IPS DF 4.7 (cell line): ENCODE measurements around the gene MBNL1.

ENCODE experiments used
- DNase-seq: peaks from one replicate; pipeline ENCODE4 v3.0.0-alpha.2; 2013; ENCODE audit warnings: low spot score; ENCODE audit errors: extremely low read depth

MBNL1 gene

DNA sequence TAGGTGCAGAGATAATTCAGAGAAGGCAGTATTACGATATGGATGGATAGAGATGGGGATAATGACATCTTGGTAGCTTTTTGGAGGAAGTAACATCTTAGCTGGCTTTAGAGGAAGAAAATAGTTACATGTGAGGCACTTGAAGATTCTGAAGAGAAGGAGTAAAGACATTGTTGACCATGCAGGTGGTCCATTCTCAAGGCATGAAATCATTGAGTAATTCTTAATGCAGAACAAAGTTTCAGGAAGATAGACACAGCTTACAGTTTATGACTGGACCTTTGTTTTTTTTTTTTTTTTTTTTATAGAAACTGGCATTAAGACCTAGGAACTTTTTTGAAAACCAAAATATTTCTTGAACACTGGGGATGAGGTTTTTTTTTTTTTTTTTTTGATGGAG, 28.2 kb downstream of the MBNL1 start:
- DNase-seq = no peak

DNA sequence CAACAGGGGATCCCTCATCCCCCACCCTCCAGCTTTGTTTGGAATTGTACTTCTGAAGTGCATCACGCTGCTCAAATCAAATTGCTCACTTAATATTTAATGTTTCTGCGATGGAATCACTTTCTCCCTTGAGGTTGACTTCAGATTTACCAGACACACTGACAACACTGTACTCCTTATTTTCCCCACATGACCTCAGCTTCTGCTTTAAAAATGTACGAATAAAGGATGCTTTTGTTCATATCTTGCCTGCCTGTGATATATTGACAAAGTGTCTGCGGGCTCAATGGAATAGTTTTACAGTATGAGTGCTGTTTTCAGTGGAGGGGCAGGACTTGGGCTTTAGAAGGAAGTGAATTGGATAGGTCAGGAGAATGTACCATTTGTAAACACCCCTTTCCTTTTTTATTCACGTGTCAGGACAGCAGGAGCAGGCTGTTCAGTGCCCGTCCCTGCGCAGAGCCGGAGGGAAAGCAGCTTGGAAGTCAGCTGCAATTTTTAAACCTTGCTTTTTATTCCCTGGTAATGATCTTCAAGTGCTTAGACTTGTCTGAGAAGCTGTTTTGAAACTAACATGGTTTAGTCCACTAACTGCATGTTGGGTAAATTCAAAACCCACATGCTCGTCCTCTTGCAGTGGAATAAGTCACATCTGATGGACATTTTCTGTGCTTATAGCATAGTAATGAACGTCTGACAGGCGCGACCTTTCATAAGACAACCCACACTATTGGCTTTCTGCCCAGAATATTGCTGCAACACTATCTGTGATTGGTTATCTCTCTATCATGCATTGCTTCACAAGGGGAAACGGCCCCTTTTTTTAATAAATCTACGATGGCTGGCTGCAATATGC, 29.9 kb downstream of the MBNL1 start:
- DNase-seq = no peak

DNA sequence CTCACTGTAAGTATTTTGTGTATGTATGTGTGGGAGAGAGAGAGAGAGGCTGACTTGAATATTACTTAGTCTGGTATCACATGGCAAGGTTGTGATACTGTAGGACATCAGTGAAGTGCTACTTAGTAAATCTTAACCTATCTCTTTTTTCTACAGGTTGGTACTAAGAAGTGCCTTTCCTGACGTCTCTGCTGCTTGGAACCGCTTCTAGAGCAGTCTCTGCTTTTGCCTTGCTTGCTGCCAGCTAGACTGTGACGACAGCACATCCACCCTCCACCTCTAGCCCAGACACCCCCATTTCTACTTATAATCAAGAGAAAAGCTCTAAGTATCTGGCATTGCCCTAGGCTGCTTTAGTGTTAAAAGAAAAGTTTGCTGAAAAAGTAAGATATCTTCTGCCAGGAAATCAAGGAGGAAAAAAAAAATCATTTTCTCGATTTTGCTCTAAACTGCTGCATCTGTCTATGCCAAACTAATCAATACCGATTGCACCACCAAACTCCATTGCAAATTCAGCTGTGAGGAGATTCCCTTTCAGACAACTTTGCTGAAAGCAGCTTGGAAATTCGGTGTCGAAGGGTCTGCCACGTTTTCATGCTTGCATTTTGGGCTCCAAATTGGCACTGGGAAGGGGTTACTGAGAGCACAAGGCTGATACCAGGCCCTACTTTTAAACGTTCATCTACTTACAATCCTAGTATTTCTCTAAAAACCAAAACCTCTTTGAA, 30.7 kb downstream of the MBNL1 start:
- DNase-seq = no peak

DNA sequence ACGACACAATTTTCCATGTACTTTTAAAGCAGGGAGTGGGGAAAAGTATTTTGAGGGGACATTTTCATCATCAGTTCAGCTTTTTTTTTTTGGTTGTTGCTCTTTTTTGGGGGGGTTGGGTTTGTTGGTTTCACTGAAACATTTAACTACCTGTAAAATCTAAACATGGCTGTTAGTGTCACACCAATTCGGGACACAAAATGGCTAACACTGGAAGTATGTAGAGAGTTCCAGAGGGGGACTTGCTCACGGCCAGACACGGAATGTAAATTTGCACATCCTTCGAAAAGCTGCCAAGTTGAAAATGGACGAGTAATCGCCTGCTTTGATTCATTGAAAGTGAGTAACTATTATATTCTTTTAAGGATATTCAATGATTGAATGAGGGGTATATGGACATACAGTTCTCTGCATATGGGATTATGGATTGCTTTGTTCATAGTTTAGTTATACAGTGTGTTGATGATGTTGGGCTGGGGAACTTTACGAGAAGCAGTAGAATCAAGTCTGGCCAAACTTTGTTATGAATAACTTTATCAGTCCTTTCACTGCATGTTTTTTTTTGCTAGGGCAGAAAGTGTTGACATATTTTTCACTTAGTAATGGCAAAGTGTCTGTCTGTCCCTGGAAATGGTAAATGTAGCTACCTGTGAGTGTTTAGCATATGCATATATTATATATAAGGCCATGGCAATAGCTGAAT, 31.5 kb downstream of the MBNL1 start:
- no peak for DNase-seq

DNA sequence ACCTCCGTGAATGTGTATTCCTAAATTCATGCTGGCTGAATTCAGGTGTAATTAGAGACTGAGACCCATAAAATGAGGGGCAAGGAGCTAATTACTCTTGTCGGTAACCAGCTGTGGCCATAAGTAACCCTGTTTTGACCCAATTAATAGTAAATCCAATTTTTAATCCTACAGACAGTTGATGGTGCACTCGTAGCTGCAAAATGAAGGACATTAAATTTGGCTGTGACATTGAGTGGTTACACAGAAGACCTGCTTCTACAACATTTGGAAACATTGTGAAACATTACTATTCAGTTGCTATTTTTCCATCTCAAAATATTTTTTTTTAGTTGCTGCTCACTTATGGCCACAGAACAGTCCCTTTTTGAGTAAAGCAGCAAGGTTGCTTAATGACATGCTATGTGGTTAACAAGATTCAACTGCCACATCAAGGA, 33.0 kb downstream of the MBNL1 start:
- DNase-seq = no peak

DNA sequence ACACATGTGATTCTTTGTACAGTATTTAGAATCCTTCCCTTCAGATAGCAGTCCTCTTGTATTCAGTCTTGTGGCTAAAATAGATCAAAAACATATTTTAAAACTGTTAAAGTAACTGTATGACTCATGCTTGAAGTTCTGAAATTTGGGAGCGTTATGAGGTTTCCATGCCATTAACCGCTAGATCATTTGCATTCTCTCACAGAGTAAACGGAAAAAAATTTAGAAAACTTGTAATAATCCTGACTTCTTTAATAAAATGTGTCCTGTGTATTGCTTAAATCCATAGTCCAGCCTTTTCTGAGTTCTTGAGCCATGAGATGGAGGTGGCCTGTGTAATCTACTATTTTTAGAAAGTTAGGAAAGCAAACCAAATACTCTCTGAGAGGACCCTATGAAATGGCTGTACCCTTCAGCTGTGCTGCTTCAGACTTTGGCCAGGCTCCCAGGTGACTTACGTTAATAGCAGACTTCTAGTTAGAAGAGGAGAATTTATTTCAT, 33.8 kb downstream of the MBNL1 start:
- DNase-seq = no peak

DNA sequence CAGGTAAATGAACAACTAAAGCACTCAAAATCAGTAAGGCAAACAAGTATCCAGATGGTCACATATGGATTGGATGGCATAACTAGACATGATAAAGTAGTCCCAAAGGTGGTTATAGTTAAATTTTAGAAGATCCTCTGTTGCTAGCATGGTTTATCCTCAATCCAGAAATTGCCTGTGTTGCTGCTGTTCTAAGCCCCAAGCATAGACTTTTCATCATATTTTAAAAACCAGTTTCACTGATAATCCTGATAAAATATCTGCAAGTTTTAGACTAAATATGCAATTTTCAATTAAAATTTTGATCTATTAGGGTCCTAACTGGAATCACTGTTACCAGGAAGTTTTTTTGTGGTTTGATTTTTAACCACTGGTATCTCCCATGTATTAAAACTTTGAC, 35.4 kb downstream of the MBNL1 start:
- DNase-seq = no peak

DNA sequence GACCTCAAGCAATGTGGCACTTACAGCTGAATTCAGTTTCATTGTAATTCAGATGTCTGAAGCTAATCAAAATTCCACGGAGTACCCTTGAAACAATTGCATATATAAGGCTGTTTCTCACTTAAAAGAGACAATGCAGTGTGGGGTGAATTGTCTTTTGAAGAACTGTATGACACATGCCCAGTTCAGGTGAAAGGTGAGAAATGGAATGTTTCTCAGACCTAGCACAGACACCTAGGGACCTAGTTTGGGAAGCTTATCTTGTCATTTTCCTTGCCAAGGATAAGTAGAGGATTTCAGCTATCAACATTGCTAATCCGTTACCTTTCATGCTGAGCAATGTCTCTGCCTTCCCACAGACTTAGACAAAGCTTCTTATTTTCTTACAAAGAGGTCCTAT, 36.3 kb downstream of the MBNL1 start:
- no peak for DNase-seq

DNA sequence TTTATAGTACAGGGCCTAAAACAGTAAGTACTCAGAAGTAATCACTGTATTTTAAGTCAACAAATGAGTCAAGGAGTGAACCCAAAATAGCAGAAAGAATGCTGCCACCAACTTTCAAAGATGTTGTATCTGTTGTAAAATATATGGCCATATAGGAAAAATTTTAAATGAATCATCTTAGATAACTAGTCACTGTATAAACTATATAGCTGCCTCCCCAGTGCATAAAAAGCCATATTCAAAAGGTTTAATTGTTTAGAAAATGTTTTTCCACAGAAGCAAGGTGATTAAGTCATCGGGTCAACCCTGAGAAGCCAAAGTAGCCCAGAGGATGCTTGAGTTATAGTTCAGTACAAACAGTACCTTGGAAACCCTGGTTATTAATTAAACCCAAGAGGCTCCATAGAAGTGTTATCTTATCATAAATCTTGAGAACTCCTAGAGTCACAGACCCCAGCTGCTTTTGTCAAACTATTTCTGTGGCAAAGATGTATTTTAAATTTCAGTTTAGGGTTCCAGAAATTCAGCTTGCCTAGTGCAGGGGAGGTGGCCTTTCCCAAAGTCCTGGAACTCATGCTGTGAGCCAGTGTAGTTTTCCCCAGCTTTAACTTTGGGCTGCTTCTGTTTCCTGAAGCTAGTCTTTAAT, 39.2 kb downstream of the MBNL1 start:
- DNase-seq = no peak

DNA sequence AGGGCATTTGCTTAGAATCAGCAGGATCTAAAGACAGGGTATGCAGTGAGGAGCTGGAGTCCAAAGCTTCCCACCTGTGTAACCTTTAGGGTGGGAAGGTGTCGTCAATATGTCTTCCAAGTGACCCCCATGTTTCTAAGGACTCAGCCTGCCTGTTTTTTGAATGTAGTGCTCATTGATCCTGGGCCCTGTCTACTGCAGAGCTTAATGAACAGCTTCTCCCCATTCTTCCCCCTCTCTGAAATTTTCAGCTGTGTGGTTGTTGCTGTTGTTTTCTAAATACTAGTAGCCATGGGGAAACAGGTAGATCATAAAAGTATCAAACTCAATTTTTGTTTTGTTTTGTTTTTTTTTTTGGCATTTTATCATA, 39.7 kb downstream of the MBNL1 start:
- DNase-seq = no peak

DNA sequence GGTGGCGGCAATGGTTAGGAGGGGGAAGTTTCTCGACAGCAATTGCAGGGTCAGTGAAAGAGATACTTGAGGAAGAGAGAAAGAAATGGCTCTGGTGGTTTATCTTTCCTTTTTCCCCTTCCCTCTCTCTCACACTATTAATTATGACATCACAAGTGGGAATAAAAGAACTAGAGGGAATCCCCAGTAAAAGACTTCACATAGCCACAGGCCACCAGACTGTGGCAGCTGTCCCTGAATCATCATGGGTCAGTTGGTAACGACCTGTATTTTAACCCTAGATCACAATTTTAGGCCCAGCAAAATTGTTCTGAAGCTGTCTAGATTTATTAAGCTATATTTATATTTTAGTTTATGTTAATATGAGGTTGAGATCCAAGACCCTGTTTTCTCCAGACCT, 40.3 kb downstream of the MBNL1 start:
- no peak for DNase-seq

DNA sequence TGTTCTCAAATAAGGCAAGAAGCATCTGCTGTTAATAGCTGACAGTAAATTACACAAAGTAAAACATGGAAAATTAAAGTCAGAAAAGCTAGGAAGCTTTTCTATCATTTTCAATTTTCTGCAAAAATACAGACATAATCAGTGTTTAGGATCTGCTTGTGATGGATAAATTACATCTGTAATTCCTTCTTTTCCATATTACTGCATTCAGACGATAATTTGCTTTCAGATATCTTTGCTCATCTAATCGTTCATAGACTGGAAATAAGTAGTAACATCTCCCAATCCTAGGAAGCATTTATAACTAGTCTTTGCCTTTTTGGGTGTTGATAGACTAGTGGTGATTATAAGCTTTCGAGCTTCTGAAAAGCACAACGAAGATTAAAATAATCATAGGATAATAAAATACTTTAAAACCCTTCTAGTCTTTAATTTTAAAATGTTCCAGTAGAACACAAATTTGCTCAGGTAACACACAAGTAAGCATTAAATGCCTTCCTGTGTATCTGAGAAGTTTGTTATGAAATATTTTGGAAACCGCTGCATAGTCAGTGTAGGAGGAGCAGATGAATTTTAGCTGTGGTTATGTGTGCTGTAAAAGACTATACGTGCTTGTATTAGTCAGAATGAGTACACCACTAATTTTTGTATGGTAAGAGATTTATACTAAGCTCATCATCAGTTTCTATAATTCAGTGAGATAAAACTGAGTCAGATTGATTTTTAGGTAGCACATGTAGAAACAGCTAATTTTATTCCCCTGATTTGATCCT, 41.0 kb downstream of the MBNL1 start:
- no peak for DNase-seq

DNA sequence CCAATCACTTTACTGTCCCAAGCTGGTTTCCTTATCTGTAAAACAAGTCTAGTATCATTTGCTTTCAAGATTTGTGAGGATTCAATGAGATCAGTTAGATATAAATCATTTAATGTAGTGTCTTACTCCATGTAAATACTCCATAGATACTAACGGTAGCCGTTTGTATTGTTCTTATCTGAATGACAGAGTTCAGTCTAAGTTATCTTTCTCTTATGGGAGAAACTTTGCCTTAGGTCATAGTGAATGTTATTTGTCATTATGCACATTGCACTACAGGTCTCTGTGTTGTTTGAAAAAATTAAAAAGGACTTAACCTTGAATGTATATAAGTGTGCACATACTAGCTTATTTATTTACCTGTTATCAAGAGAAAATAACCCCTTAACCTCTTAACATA, 44.7 kb downstream of the MBNL1 start:
- no peak for DNase-seq

DNA sequence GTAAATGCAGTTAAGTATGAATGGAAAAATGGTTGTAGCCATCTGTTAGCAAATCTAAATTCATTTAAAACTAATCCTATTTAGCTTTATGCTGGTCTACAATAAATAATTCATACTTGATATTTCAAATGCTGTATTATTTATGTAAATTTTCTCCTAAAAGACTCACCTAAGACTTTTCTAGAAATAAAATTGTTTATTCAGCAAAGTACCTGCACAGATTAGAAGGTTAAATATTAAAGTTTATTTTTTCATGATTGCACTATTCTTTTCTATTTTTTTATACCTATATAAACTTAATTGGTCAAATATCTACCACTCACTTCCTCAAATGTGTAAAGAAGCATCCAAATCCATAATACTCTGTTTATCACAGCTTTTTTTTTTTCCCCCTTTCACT, 45.2 kb downstream of the MBNL1 start:
- no peak for DNase-seq

DNA sequence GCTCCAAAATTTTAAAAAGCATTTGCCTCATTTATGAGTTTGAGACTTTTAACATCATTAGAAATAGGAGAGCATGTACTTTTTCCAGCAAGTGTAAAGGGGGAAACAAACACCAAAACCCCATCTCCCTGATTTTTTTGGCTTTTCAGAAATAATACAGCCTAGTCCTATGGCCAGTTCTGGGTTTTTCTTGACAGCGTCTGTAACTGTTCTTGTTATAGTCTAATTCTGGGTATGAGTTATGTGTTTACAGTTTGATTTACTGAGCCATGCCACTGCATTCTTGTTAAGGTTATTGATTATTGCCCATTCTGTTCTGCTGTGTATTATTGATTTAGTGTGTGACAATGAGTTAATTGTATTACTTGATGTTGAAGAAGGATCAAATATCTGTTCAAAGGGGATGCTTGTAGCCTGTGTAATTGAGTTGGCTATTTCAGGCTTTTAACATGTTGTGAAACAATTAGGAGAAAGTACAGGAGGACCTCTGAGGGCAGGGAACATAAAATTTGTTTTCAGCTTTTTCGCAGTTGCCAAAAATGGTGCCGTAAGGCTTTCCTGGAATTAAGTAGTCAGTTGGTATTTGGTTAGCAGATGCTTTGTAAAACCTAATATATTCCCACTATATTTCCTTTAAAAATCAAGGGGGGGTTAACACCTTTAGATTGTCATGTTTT, 46.1 kb downstream of the MBNL1 start:
- DNase-seq = no peak

DNA sequence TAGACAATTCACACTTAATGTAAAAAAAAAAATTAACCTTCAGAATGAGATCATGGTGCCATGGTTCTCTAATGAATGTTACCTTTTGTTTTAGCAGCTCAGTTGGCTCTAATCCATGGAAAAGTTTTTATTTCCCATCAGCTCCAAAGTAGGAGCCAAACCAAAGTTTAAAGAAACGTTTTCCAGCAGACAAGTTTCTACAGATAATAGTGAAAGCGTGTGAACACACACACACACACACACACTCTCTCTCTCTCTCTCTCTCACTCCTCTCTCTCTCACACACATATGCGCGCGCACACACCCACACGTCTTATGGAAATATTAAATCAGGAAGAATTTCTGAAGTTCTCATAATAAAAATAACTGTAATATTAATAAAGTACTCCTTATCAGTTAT, 46.9 kb downstream of the MBNL1 start:
- DNase-seq = no peak

DNA sequence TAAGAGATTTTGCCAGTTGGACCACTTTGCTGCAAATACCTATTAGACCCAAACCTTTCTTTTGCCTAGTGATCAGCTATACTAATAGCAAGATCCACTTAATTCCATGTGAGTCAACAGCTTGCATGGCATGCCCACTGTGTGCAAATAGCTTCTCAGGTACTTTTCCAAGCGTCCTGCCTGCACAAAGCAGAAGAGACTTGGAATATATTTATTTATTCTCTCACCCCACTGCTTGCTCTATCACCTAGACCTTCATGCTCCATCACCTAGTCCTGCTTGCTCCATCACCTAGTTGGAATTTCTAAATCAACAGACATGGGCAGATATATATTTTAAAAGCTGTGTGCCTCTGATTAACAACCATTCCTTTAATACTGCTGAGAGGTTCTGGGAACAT, 47.6 kb downstream of the MBNL1 start:
- no peak for DNase-seq

DNA sequence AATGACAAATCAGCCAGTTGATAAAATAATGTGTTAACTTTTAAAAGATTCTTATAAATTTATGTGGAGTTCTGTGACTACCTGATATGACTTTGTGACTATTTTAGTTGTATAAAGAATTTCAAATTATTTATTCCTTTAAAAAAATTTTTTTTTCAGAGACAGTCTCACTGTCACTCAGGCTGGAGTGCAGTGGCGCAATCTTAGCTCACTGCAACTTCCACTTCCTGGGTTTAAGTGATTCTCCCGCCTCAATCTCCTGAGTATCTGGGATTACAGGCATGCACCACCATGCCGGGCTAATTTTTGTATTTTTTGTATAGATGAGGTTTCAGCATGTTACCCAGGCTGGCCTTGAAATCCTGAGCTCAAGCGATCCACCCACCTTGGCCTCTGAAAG, 48.5 kb downstream of the MBNL1 start:
- no peak for DNase-seq

DNA sequence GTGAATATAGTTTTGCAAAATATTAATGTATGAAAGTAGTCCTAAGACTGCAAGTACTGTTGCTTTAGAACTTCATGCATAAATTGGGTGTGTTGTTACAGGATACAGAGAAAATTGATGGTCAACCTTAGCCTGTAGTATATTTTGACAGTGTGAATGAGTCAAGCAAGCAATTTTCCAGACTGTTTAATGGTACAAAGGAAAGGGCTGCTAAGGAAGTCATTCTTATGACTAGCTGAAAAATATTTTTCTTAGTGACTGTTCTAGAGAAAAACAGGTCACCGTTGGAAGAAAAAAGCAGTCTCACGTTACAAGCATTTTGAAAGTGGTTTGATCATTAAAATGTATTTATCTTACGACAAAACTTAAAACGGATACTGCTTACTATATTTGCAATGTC, 49.2 kb downstream of the MBNL1 start:
- DNase-seq = no peak

DNA sequence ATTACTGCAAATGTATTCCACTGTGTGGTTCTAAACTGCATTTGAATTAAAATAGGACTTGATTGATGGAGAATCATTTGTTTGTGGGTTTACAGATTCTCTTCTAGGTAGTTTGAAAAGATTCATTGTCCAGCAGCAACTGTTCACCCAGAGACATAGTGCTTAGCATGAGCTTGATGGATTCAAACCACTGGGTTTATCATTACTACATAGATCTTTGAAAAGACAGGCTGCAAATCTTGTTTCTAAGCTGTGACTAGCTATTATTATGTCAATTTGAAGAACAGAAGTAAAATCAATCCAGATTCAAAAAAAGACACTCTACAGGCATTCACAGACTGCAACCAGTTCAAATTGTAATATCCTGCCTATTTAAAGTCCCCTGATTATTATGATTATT, 49.8 kb downstream of the MBNL1 start:
- DNase-seq = no peak
